ENCODE results near the gene STOM. TPM values are rescaled to one million over a fixed set of nuclear protein-coding genes. Genes with fewer than 3 reads are reported as not detected.

STOM gene
- total RNA-seq, 1 experiment from 2014 or later: 72.4 TPM

DNA sequence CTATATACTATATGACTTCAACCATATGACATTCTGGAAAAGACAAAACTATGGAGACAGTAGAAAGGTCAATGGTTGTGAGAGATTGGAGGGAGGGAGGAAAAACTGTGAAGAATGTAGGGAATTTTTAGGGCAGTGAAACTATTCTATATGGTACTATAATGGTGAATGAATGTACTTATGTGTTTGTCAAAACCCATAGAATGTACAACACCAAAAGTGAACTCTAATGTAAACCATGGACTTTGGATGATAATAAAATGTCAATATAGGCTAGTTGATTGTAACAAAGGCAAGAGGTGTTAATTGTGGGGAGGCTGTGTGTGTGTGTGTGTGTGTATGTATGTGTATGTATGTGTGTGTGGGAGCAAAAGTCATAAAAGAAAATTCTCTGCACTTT, 10.8 kb upstream of the STOM start:
- CTCF ChIA-PET: no interaction called here
- Histone ChIP-seq H3K4me1 (ENCODE audit: insufficient read depth, low read length, poor library complexity, severe bottlenecking) (no peaks in the 10 kb centered on the region), H3K27ac (ENCODE audit: low read depth, low read length, poor library complexity, severe bottlenecking) (no peak overlapping the region), H3K27me3 (replicated peaks; ENCODE audit: insufficient read depth, low read depth, low read length, poor library complexity) (no peaks in the 10 kb centered on the region), H3K36me3 (ENCODE audit: insufficient read depth, low read length, poor library complexity, severe bottlenecking) (no peaks in the 10 kb centered on the region), H3K4me3 (ENCODE audit: low read depth, low read length, poor library complexity, severe bottlenecking) (no peak overlapping the region), H3K9me3 (ENCODE audit: low read depth, low read length, poor library complexity, severe bottlenecking) (no peaks in the 10 kb centered on the region)
- no TSS peak for BruUV-seq (replicated peaks)
- intact Hi-C loops (cut with micrococcal nuclease; ENCODE audit: unreplicated experiment): no loop called here
- TF ChIP-seq, protein P1, sequence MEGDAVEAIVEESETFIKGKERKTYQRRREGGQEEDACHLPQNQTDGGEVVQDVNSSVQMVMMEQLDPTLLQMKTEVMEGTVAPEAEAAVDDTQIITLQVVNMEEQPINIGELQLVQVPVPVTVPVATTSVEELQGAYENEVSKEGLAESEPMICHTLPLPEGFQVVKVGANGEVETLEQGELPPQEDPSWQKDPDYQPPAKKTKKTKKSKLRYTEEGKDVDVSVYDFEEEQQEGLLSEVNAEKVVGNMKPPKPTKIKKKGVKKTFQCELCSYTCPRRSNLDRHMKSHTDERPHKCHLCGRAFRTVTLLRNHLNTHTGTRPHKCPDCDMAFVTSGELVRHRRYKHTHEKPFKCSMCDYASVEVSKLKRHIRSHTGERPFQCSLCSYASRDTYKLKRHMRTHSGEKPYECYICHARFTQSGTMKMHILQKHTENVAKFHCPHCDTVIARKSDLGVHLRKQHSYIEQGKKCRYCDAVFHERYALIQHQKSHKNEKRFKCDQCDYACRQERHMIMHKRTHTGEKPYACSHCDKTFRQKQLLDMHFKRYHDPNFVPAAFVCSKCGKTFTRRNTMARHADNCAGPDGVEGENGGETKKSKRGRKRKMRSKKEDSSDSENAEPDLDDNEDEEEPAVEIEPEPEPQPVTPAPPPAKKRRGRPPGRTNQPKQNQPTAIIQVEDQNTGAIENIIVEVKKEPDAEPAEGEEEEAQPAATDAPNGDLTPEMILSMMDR (conservative IDR thresholded peaks at IDR 0.05; ENCODE audit: low read depth, low read length): no peak
- no peak for TF ChIP-seq EZH2 (IDR thresholded peaks at IDR 0.05; ENCODE audit: borderline replicate concordance, low read depth, low read length, poor library complexity, severe bottlenecking)
- POLR2A ChIA-PET (ENCODE audit: low non-redundant PET): no interaction called here
- DNase-seq (ENCODE audit: low spot score): no peak

DNA sequence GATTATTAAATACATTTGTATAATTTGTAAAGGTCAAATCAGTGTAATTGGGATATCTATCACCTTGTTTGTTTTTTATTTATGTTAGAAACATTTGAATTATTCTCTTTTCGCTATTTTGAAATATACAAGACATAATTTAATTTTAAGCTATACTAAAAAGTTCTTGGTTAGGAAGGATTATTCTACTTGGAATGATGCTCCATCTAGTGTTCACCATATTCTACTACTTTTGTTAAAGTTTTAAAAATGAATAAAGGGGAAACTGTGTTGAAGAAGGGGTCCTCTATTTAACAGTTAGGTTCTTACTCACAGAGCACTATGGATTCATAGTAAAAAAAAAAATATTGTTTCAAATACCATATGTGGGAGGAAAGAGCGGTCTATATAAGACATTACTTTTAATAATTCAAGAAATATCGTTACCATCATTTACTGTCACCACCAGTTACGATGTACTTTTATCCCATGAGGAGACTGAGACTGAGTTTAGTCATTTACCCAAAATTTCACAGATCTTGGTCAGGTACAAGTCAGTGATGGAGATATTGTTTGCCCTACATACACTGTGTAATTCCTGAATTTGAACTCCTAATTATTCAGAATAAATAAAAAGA, 6.3 kb upstream of the STOM start:
- ChIA-PET POLR2A (ENCODE audit: low non-redundant PET) (no interaction called here), CTCF (interaction anchor here (0.7 to 2.1 kb wide), 6 partner anchors 15 to 107 kb away, joined by 3 to 27 read pairs (median 4); no protein-coding TSS in a partner anchor)
- intact Hi-C loops (cut with micrococcal nuclease; ENCODE audit: unreplicated experiment): loop anchor here (1.0 to 2.0 kb wide), 2 partner anchors 56 to 164 kb away; no protein-coding TSS in a partner anchor
- BruUV-seq (replicated peaks): no TSS peak
- peak; percentile 36 for DNase-seq (ENCODE audit: low spot score)
- H3K9me3 ChIP-seq (ENCODE audit: low read depth, low read length, poor library complexity, severe bottlenecking): no peaks in the 10 kb centered on the region
- TF ChIP-seq EZH2 (IDR thresholded peaks at IDR 0.05; ENCODE audit: borderline replicate concordance, low read depth, low read length, poor library complexity, severe bottlenecking): no peak
- TF ChIP-seq, protein P1 (conservative IDR thresholded peaks at IDR 0.05; ENCODE audit: low read depth, low read length): peak; percentile 59
- peaks cover 21% of the 10 kb centered on the region for H3K4me1 ChIP-seq (ENCODE audit: insufficient read depth, low read length, poor library complexity, severe bottlenecking)
- H3K27ac ChIP-seq (ENCODE audit: low read depth, low read length, poor library complexity, severe bottlenecking): no peak overlapping the region
- H3K4me3 ChIP-seq (ENCODE audit: low read depth, low read length, poor library complexity, severe bottlenecking): no peak overlapping the region
- H3K27me3 ChIP-seq (replicated peaks; ENCODE audit: insufficient read depth, low read depth, low read length, poor library complexity): no peaks in the 10 kb centered on the region
- H3K36me3 ChIP-seq (ENCODE audit: insufficient read depth, low read length, poor library complexity, severe bottlenecking): no peaks in the 10 kb centered on the region

DNA sequence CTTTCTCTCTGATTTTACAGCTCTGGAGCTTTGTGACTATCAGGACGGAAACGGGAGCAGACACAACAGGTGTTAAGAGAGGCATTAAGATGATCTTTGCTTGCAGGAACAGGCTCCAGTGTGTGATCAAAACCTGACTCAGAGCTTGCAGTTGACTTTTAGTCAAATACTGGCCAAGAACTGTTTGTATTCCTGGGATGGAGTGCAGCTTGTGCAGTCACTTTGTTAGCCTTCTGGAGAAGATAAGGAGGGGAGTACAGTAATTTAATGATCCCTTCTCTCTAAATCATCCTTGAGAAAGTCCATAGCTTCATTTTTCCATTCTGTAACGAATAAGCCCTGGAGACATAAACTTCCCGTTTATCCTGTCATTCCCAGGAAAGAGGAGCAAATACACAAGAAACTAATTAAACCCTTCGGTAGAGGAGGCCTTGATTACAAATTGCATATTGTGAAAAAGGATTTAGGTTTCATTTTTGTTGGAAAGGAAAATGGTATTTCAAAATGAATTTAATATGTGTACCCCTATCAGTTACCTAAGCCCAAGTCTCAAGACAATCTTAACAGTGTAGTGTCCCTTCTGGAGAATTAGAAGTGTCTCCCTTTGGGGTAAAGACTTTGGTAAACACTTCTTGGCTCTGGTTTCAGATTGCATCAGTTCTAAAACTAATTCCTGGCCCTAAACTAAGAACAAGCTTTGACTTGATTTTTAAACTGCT, 3.1 kb upstream of the STOM start:
- no peak for TF ChIP-seq EZH2 (IDR thresholded peaks at IDR 0.05; ENCODE audit: borderline replicate concordance, low read depth, low read length, poor library complexity, severe bottlenecking)
- TF ChIP-seq, protein P1 (conservative IDR thresholded peaks at IDR 0.05; ENCODE audit: low read depth, low read length): no peak
- intact Hi-C loops (cut with micrococcal nuclease; ENCODE audit: unreplicated experiment): no loop called here
- no peak overlapping the region for H3K4me3 ChIP-seq (ENCODE audit: low read depth, low read length, poor library complexity, severe bottlenecking)
- peaks cover 24% of the 10 kb centered on the region for H3K4me1 ChIP-seq (ENCODE audit: insufficient read depth, low read length, poor library complexity, severe bottlenecking)
- H3K27ac ChIP-seq (ENCODE audit: low read depth, low read length, poor library complexity, severe bottlenecking): peak overlapping the region; percentile 29
- H3K9me3 ChIP-seq (ENCODE audit: low read depth, low read length, poor library complexity, severe bottlenecking): no peaks in the 10 kb centered on the region
- POLR2A ChIA-PET (ENCODE audit: low non-redundant PET): no interaction called here
- no peaks in the 10 kb centered on the region for H3K27me3 ChIP-seq (replicated peaks; ENCODE audit: insufficient read depth, low read depth, low read length, poor library complexity)
- BruUV-seq (replicated peaks): no TSS peak
- no peaks in the 10 kb centered on the region for H3K36me3 ChIP-seq (ENCODE audit: insufficient read depth, low read length, poor library complexity, severe bottlenecking)
- CTCF ChIA-PET: interaction anchor here (0.6 kb wide), 1 partner anchor 53 kb away, joined by 4 read pairs; no protein-coding TSS in a partner anchor
- DNase-seq (ENCODE audit: low spot score): no peak

Measured in A673 (cell line).